PC-9 (cell line): ENCODE measurements around the gene SMCO2. TPM values are rescaled to one million over a fixed set of nuclear protein-coding genes. Genes with fewer than 3 reads are reported as not detected.

Experiments used
- BruUV-seq: library from RNA; stranded (reverse); fragments of 400-500 nt; replicated peaks from 2 replicates; lab custom pipeline; 2021; lab: Mats Ljungman, UMichigan
- CTCF ChIA-PET: fragments of 300-600 bp; sonication (Branson Sonifier 250); formaldehyde crosslinking; loops from one replicate; lab custom pipeline; 2022; ENCODE audit warnings: antibody characterized with exemption; lab: Charles Lee
- POLR2A ChIA-PET: fragments of 300-600 bp; sonication (Branson Sonifier 250); formaldehyde crosslinking; loops from one replicate; lab custom pipeline; 2022; ENCODE audit warnings: antibody characterized with exemption; ENCODE audit not compliant: unreplicated experiment; lab: Charles Lee
- DNase-seq, 2 experiments: peaks; one replicate each; pipeline versions ENCODE4 v3.0.0 to v3.0.0-alpha.2; 2015 to 2022; ENCODE audit warnings: mixed read lengths in 1 of 2
- H2AFZ ChIP-seq: fragments of 200-600 bp; sonication (generic); 2 replicates; pipeline ENCODE4 v1.8.1; 2017; ENCODE audit warnings: antibody characterized with exemption
- H3F3A ChIP-seq: fragments of 200-600 bp; sonication (generic); 2 replicates; pipeline ENCODE4 v1.8.1; 2017; ENCODE audit warnings: antibody characterized with exemption, mild to moderate bottlenecking, low read depth; ENCODE audit not compliant: insufficient read depth
- H3K27ac ChIP-seq: fragments of 200-600 bp; sonication (generic); 2 replicates; pipeline ENCODE4 v1.6.1; 2016; ENCODE audit warnings: mixed run types
- H3K27me3 ChIP-seq: fragments of 200-600 bp; sonication (generic); 2 replicates; pipeline ENCODE4 v1.6.1; 2016; ENCODE audit warnings: low read depth, mixed run types; ENCODE audit not compliant: insufficient read depth
- H3K36me3 ChIP-seq: fragments of 200-600 bp; sonication (generic); 2 replicates; pipeline ENCODE4 v1.6.1; 2016; ENCODE audit warnings: low read depth, mixed run types
- H3K4me1 ChIP-seq: fragments of 200-600 bp; sonication (generic); replicated peaks from 2 replicates; pipeline ENCODE4 v1.6.1; 2016; ENCODE audit warnings: mixed run types; ENCODE audit not compliant: insufficient read depth
- H3K4me2 ChIP-seq: fragments of 200-600 bp; sonication (generic); 2 replicates; pipeline ENCODE4 v1.6.1; 2017; ENCODE audit warnings: mixed run types
- H3K4me3 ChIP-seq: fragments of 200-600 bp; sonication (generic); 2 replicates; pipeline ENCODE4 v1.6.1; 2016; ENCODE audit warnings: mixed run types
- H3K79me2 ChIP-seq: fragments of 200-600 bp; sonication (generic); 2 replicates; pipeline ENCODE4 v1.6.1; 2017; ENCODE audit warnings: low read depth, mixed run types
- H3K9me2 ChIP-seq: fragments of 200-600 bp; sonication (generic); 2 replicates; pipeline ENCODE4 v1.8.1; 2017; ENCODE audit warnings: mild to moderate bottlenecking; ENCODE audit not compliant: insufficient read depth
- H3K9me3 ChIP-seq: fragments of 200-600 bp; sonication (generic); 2 replicates; pipeline ENCODE4 v1.8.1; 2016; ENCODE audit warnings: low read depth; ENCODE audit not compliant: insufficient read depth
- H4K20me1 ChIP-seq: fragments of 200-600 bp; sonication (generic); 2 replicates; pipeline ENCODE4 v1.8.1; 2017; ENCODE audit not compliant: insufficient read depth
- EZH2 ChIP-seq: fragments of 200-600 bp; sonication (generic); IDR thresholded peaks from 2 replicates; pipeline ENCODE4 v1.8.0; 2017; ENCODE audit warnings: antibody characterized with exemption, low read depth
- intact Hi-C: fragments of 100-400 bp; cut with micrococcal nuclease; formaldehyde crosslinking; loops from one replicate; pipeline ENCODE4 v1.10.0; 2022; ENCODE audit not compliant: unreplicated experiment
- total RNA-seq: library from RNA; stranded (reverse); gene quantifications from 2 replicates; pipeline ENCODE4 v1.2.3, GENCODE V29; 2021
- TF ChIP-seq, protein P1 (sequence below): fragments of 200-600 bp; sonication (generic); conservative IDR thresholded peaks from 2 replicates; pipeline ENCODE4 v1.6.1; 2017; ENCODE audit warnings: mixed run types, antibody characterized with exemption, mild to moderate bottlenecking, moderate library complexity

The SMCO2 gene
- total RNA-seq, 1 experiment from 2014 or later = 3.7 TPM

DNA sequence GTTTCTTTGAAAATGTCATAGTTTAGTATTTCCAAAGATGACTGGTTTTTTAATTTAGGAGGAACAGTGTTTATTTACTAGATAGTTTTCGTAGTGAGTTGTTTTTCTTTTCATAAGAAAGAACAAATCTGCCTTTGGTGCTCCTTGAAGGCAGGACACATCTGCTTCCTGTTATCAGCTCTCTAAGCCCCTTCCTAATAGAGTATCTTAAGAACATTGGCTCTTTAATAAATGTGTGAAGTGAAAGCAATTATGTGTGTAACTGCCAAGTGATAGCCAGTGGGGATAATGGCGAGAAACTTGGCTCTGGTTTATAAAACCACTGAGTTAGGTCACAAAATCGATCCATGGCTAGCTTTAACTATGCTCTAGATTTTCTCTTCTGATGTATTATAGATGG, 54.0 kb downstream of the SMCO2 start:
- H3K79me2 ChIP-seq = no peaks in the 10 kb centered on the region
- no peaks in the 10 kb centered on the region for H3F3A ChIP-seq
- no peak for TF ChIP-seq EZH2
- TF ChIP-seq, protein P1, sequence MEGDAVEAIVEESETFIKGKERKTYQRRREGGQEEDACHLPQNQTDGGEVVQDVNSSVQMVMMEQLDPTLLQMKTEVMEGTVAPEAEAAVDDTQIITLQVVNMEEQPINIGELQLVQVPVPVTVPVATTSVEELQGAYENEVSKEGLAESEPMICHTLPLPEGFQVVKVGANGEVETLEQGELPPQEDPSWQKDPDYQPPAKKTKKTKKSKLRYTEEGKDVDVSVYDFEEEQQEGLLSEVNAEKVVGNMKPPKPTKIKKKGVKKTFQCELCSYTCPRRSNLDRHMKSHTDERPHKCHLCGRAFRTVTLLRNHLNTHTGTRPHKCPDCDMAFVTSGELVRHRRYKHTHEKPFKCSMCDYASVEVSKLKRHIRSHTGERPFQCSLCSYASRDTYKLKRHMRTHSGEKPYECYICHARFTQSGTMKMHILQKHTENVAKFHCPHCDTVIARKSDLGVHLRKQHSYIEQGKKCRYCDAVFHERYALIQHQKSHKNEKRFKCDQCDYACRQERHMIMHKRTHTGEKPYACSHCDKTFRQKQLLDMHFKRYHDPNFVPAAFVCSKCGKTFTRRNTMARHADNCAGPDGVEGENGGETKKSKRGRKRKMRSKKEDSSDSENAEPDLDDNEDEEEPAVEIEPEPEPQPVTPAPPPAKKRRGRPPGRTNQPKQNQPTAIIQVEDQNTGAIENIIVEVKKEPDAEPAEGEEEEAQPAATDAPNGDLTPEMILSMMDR = no peak
- ChIA-PET POLR2A (no interaction called here), CTCF (no interaction called here)
- no peak overlapping the region for H3K27ac ChIP-seq
- DNase-seq = no peak
- H3K9me2 ChIP-seq = no peaks in the 10 kb centered on the region
- no peaks in the 10 kb centered on the region for H3K9me3 ChIP-seq
- intact Hi-C loops = no loop called here
- H2AFZ ChIP-seq = no peak overlapping the region
- no peaks in the 10 kb centered on the region for H3K4me1 ChIP-seq
- no peaks in the 10 kb centered on the region for H3K36me3 ChIP-seq
- no peaks in the 10 kb centered on the region for H3K27me3 ChIP-seq
- no peaks in the 10 kb centered on the region for H4K20me1 ChIP-seq
- BruUV-seq = no TSS peak
- H3K4me3 ChIP-seq = no peak overlapping the region
- no peak overlapping the region for H3K4me2 ChIP-seq

GRCh38 chr12:27502021-27502435, 55.5 kb downstream of the SMCO2 start:
- no peak overlapping the region for H3K4me2 ChIP-seq
- no peak overlapping the region for H3K4me3 ChIP-seq
- POLR2A ChIA-PET = no interaction called here
- H3K4me1 ChIP-seq = no peaks in the 10 kb centered on the region
- H3K9me3 ChIP-seq = no peaks in the 10 kb centered on the region
- no peak overlapping the region for H3K27ac ChIP-seq
- H3K79me2 ChIP-seq = no peaks in the 10 kb centered on the region
- no TSS peak for BruUV-seq
- no peak overlapping the region for H2AFZ ChIP-seq
- no peaks in the 10 kb centered on the region for H3F3A ChIP-seq
- no peaks in the 10 kb centered on the region for H4K20me1 ChIP-seq
- TF ChIP-seq, protein P1 = no peak
- TF ChIP-seq EZH2 = no peak
- no peaks in the 10 kb centered on the region for H3K36me3 ChIP-seq
- no peaks in the 10 kb centered on the region for H3K27me3 ChIP-seq
- DNase-seq = no peak
- CTCF ChIA-PET = no interaction called here
- intact Hi-C loops = no loop called here
- no peaks in the 10 kb centered on the region for H3K9me2 ChIP-seq

DNA sequence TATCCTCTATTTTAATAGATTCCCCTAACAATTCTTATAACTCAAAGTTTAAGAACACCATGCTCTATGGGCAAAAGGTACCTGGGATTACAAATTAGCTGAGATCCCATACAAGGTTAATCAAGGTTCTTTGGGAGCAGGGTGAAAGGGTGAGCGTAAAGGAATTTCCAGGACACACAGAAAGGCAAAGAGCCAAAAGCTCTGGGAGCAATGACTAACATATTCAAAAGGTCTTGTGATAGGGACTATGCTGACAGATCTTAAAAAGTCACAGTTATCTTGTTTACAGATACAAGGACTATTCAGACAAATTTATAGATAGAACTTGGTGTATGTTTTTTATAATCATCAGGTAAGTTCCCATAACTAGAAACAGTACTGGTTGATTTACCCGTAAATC, 58.0 kb downstream of the SMCO2 start:
- Histone ChIP-seq H3K4me2 (no peak overlapping the region), H3K79me2 (no peaks in the 10 kb centered on the region), H3K36me3 (no peaks in the 10 kb centered on the region), H3K27ac (no peak overlapping the region), H3F3A (no peaks in the 10 kb centered on the region), H3K27me3 (no peaks in the 10 kb centered on the region), H3K4me1 (no peaks in the 10 kb centered on the region), H3K9me2 (no peaks in the 10 kb centered on the region), H3K9me3 (no peaks in the 10 kb centered on the region), H2AFZ (no peak overlapping the region), H3K4me3 (no peak overlapping the region), H4K20me1 (no peaks in the 10 kb centered on the region)
- POLR2A ChIA-PET = no interaction called here
- no TSS peak for BruUV-seq
- no peak for TF ChIP-seq EZH2
- TF ChIP-seq, protein P1 = no peak
- DNase-seq = no peak
- intact Hi-C loops = no loop called here
- CTCF ChIA-PET = no interaction called here
